NCI-H187 treated with DMSO at 0.1 percent for 48 hours (cell line): ENCODE measurements around the gene FBXO40.
"Not testable (repeated sequence)": the region's sequence is repeated elsewhere in the genome, so short reads cannot be mapped to it uniquely, and the experiment has no call there.

Source experiments
- DNase-seq: peaks from one replicate; lab custom pipeline; 2025; lab: John Stamatoyannopoulos, UW

The FBXO40 gene

GRCh38 chr3:121592856-121593702 is at the start of gene FBXO40:
TSS of gene FBXO40 (plus strand) at chr3:121593379. CDS start at chr3:121620576, 27,197 bp downstream.
- peak; percentile 63 for DNase-seq

GRCh38 chr3:121545049-121545573 is 48.1 kb upstream of the FBXO40 start:
- no peak for DNase-seq

- DNase-seq: peak; percentile 69
Observed at GRCh38 chr3:121545574-121546455, 47.4 kb upstream of the FBXO40 start, which contains the start of gene POLQ. TSS of gene POLQ (minus strand) at chr3:121545988. CDS start at chr3:121545877, 111 bp downstream.

- DNase-seq: no peak
Observed at GRCh38 chr3:121552379-121552778, 40.8 kb upstream of the FBXO40 start.

GRCh38 chr3:121552797-121553196 is 40.4 kb upstream of the FBXO40 start:
- DNase-seq: no peak

GRCh38 chr3:121557426-121557934 is 35.7 kb upstream of the FBXO40 start:
- no peak for DNase-seq

GRCh38 chr3:121562148-121562547 is 31.0 kb upstream of the FBXO40 start:
- no peak for DNase-seq

- DNase-seq: no peak
Observed at GRCh38 chr3:121566773-121567172, 26.4 kb upstream of the FBXO40 start.

- no peak for DNase-seq
Observed at GRCh38 chr3:121567649-121568048, 25.5 kb upstream of the FBXO40 start, which contains the start of gene ARGFX. TSS of gene ARGFX (plus strand) at chr3:121567949. CDS start at chr3:121570714, 2,765 bp downstream.

- DNase-seq: no peak
Observed at GRCh38 chr3:121574449-121574848, 18.7 kb upstream of the FBXO40 start.

- DNase-seq: no peak
Observed at GRCh38 chr3:121581691-121582090, 11.5 kb upstream of the FBXO40 start.

GRCh38 chr3:121584418-121584817 is 8.8 kb upstream of the FBXO40 start:
- DNase-seq: no peak

- DNase-seq: not testable (repeated sequence)
Observed at GRCh38 chr3:121593806-121594205, 627 bp downstream of the FBXO40 start.

GRCh38 chr3:121594850-121595249 is 1.7 kb downstream of the FBXO40 start:
- DNase-seq: no peak

GRCh38 chr3:121595765-121596406 is 2.7 kb downstream of the FBXO40 start:
- DNase-seq: no peak

GRCh38 chr3:121598564-121598963 is 5.4 kb downstream of the FBXO40 start:
- DNase-seq: no peak

- not testable (repeated sequence) for DNase-seq
Observed at GRCh38 chr3:121599900-121600299, 6.7 kb downstream of the FBXO40 start.

GRCh38 chr3:121601212-121601812 is 8.1 kb downstream of the FBXO40 start:
- no peak for DNase-seq

GRCh38 chr3:121604759-121605158 is 11.6 kb downstream of the FBXO40 start:
- DNase-seq: no peak

- DNase-seq: no peak
Observed at GRCh38 chr3:121606106-121606505, 12.9 kb downstream of the FBXO40 start.

GRCh38 chr3:121619691-121620090 is 26.5 kb downstream of the FBXO40 start:
- no peak for DNase-seq
